Measurements from ENCODE around the gene OR7G3. TPM values are rescaled to one million over a fixed set of nuclear protein-coding genes. Genes with fewer than 3 reads are reported as not detected.

The OR7G3 gene
- total RNA-seq, 3 donors from 2014 or later (not counting 1 experiment from before 2014, with no cell fraction given) = not detected

DNA sequence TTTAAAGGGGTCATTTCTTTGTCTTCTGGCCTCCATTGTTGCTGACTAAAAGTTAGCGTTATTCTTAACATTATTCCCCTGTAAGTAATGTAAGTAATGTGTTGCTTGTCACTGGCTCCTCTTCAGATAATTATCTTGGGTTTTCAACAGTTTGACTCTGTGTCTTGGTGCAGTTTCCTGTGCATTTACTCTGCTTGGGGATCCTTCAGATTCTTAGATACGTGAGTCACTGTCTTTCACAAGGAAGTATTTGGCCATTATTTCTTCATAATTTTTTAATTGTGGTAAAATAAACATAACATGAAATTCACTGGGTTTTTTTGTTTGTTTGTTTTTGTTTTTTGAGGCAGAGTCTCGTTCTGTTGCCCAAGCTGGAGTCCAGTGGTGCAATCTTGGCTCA, 38.5 kb upstream of the OR7G3 start:
- Histone ChIP-seq H3K9me3 (ENCODE audit: control insufficient read depth, insufficient read depth, low read length) (peaks cover 4% of the 10 kb centered on the region), H3K4me1 (ENCODE audit: control insufficient read depth, insufficient read depth, low read length) (no peaks in the 10 kb centered on the region), H3K36me3 (ENCODE audit: control insufficient read depth, insufficient read depth, low read length) (peaks cover 35% of the 10 kb centered on the region), H3K27ac (ENCODE audit: low read length) (no peak overlapping the region), H3K4me3 (ENCODE audit: low read length) (no peak overlapping the region), H3K27me3 (ENCODE audit: control insufficient read depth, insufficient read depth, low read length) (no peaks in the 10 kb centered on the region)
- intact Hi-C loops (cut with micrococcal nuclease) = no loop called here
- no peaks in the 10 kb centered on the region for H3K27me3 Mint-ChIP-seq (ENCODE audit: low read depth in 2 of 2)
- peaks cover 34% of the 10 kb centered on the region for H3K36me3 Mint-ChIP-seq
- TF ChIP-seq, protein P1, sequence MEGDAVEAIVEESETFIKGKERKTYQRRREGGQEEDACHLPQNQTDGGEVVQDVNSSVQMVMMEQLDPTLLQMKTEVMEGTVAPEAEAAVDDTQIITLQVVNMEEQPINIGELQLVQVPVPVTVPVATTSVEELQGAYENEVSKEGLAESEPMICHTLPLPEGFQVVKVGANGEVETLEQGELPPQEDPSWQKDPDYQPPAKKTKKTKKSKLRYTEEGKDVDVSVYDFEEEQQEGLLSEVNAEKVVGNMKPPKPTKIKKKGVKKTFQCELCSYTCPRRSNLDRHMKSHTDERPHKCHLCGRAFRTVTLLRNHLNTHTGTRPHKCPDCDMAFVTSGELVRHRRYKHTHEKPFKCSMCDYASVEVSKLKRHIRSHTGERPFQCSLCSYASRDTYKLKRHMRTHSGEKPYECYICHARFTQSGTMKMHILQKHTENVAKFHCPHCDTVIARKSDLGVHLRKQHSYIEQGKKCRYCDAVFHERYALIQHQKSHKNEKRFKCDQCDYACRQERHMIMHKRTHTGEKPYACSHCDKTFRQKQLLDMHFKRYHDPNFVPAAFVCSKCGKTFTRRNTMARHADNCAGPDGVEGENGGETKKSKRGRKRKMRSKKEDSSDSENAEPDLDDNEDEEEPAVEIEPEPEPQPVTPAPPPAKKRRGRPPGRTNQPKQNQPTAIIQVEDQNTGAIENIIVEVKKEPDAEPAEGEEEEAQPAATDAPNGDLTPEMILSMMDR (IDR thresholded peaks at IDR 0.05) = no peak
- no peak for DNase-seq
- 94% methylated on average over 3 of the region's 3 CpGs for WGBS (ENCODE audit: insufficient coverage)
- ATAC-seq = no peak
- H3K4me3 Mint-ChIP-seq = no peak overlapping the region
- H3K9me3 Mint-ChIP-seq = no peaks in the 10 kb centered on the region
- H3K4me1 Mint-ChIP-seq = no peaks in the 10 kb centered on the region
- no peak overlapping the region for H3K27ac Mint-ChIP-seq

DNA sequence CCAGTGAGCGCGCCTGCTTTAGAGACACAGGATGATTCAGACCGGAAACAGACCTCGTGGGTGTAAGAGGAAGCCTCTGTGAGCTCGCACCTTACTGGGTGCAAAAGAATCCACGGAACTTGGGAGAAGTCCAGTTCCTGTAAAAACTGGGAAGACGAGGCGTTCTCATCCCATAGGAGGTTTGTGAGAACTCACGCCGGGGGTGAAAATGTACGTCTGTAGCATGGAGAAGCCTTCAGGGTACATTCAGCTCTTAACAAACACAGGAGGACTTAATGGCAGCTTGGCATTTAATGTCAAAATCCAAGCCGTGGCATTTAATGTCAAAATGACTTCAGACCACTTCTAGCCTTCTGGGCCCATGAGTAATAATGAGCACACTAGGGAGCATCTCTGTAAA, 34.7 kb upstream of the OR7G3 start:
- H3K36me3 ChIP-seq (ENCODE audit: control insufficient read depth, insufficient read depth, low read length) = peaks cover 66% of the 10 kb centered on the region
- intact Hi-C loops (cut with micrococcal nuclease) = no loop called here
- no peak for DNase-seq
- peaks cover 32% of the 10 kb centered on the region for H3K36me3 Mint-ChIP-seq
- no peak overlapping the region for H3K27ac Mint-ChIP-seq
- no peak overlapping the region for H3K4me3 Mint-ChIP-seq
- no peak for ATAC-seq
- peaks cover 3 to 4% of the 10 kb centered on the region in 2 donors for H3K4me1 Mint-ChIP-seq
- peaks cover 3% of the 10 kb centered on the region for H3K4me1 ChIP-seq (ENCODE audit: control insufficient read depth, insufficient read depth, low read length)
- H3K27ac ChIP-seq (ENCODE audit: low read length) = no peak overlapping the region
- H3K9me3 Mint-ChIP-seq = no peaks in the 10 kb centered on the region
- TF ChIP-seq, protein P1 (IDR thresholded peaks at IDR 0.05) = no peak
- no peak overlapping the region for H3K4me3 ChIP-seq (ENCODE audit: low read length)
- WGBS (ENCODE audit: insufficient coverage) = 96% methylated on average over 12 of the region's 12 CpGs
- H3K9me3 ChIP-seq (ENCODE audit: control insufficient read depth, insufficient read depth, low read length) = peaks cover 4% of the 10 kb centered on the region
- H3K27me3 Mint-ChIP-seq (ENCODE audit: low read depth in 2 of 2) = no peaks in the 10 kb centered on the region
- no peaks in the 10 kb centered on the region for H3K27me3 ChIP-seq (ENCODE audit: control insufficient read depth, insufficient read depth, low read length)

DNA sequence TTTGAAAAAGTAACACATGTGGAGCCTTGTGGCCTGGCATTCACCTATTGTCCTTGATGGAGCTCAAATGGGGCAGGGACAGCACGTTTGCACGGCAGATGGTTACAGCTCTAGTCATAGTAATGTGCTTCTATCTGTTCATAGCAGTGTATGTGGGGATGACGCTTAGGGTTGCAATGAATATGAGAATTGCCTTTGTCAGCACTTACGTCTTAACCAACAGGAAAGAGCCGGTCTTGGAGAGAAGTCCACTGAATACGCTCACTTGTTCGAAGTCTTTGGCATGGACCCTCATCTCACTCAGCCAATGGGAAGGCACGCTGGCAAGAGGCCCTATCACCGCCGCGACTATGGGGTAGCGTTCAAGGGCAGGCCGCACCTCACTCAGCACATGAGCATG, 33.1 kb upstream of the OR7G3 start:
- Mint-ChIP-seq H3K36me3 (peaks cover 32% of the 10 kb centered on the region), H3K4me3 (no peak overlapping the region)
- no peaks in the 10 kb centered on the region for H3K27me3 ChIP-seq (ENCODE audit: control insufficient read depth, insufficient read depth, low read length)

DNA sequence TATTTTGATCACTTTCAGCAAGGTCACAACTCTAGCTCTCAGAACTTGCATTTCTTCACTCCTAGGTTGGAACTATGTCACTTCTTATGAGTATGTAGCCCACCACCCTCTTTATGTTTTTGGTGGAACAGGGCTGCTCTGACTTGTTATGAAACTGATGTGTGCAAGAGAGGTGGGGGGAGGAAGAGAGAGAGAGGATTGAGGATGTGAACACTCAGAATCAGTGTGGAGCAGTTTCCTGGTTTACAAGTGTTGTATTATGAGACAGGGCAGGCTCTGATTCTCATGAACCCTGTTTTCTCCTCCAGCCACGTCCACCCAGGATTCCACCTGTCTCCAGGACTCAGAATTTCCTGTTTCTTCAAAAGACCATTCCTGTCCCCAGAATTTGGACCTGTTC, 29.6 kb upstream of the OR7G3 start:
- Mint-ChIP-seq H3K4me3 (no peak overlapping the region), H3K27ac (peak overlapping the region in 1 of 2 donors; percentile 47), H3K4me1 (peaks cover 48 to 51% of the 10 kb centered on the region in 2 donors), H3K27me3 (ENCODE audit: low read depth in 2 of 2) (no peaks in the 10 kb centered on the region), H3K9me3 (no peaks in the 10 kb centered on the region), H3K36me3 (peaks cover 13% of the 10 kb centered on the region)
- 42% methylated on average over 1 of the region's 1 CpG for WGBS (ENCODE audit: insufficient coverage)
- TF ChIP-seq, protein P1 (IDR thresholded peaks at IDR 0.05) = no peak
- intact Hi-C loops (cut with micrococcal nuclease) = no loop called here
- Histone ChIP-seq H3K4me3 (ENCODE audit: low read length) (no peak overlapping the region), H3K27me3 (ENCODE audit: control insufficient read depth, insufficient read depth, low read length) (no peaks in the 10 kb centered on the region), H3K36me3 (ENCODE audit: control insufficient read depth, insufficient read depth, low read length) (peaks cover 49% of the 10 kb centered on the region), H3K27ac (ENCODE audit: low read length) (no peak overlapping the region), H3K4me1 (ENCODE audit: control insufficient read depth, insufficient read depth, low read length) (peaks cover 7% of the 10 kb centered on the region), H3K9me3 (ENCODE audit: control insufficient read depth, insufficient read depth, low read length) (peaks cover under 1% of the 10 kb centered on the region)
- ATAC-seq (no peak), DNase-seq (no peak)

More for the DNA sequence above, 33.1 kb upstream of the OR7G3 start:
- Mint-ChIP-seq H3K27ac (no peak overlapping the region), H3K4me1 (peaks cover 15 to 16% of the 10 kb centered on the region in 2 donors), H3K9me3 (no peaks in the 10 kb centered on the region), H3K27me3 (ENCODE audit: low read depth in 2 of 2) (no peaks in the 10 kb centered on the region)
- Histone ChIP-seq H3K36me3 (ENCODE audit: control insufficient read depth, insufficient read depth, low read length) (peaks cover 71% of the 10 kb centered on the region), H3K4me1 (ENCODE audit: control insufficient read depth, insufficient read depth, low read length) (peaks cover 4% of the 10 kb centered on the region), H3K4me3 (ENCODE audit: low read length) (no peak overlapping the region), H3K9me3 (ENCODE audit: control insufficient read depth, insufficient read depth, low read length) (peaks cover 4% of the 10 kb centered on the region), H3K27ac (ENCODE audit: low read length) (no peak overlapping the region)
- no peak for ATAC-seq
- TF ChIP-seq, protein P1 (IDR thresholded peaks at IDR 0.05) = no peak
- DNase-seq = no peak
- WGBS (ENCODE audit: insufficient coverage) = 98% methylated on average over 13 of the region's 13 CpGs
- intact Hi-C loops (cut with micrococcal nuclease) = no loop called here
